Measurements from ENCODE around the gene FCHSD1. TPM values are rescaled to one million over a fixed set of nuclear protein-coding genes. Genes with fewer than 3 reads are reported as not detected.
A peak's percentile ranks its signal among the peaks of the same experiment; 100 is the strongest.

The FCHSD1 gene
- total RNA-seq, 1 donor from 2014 or later, result 38.5 TPM

DNA sequence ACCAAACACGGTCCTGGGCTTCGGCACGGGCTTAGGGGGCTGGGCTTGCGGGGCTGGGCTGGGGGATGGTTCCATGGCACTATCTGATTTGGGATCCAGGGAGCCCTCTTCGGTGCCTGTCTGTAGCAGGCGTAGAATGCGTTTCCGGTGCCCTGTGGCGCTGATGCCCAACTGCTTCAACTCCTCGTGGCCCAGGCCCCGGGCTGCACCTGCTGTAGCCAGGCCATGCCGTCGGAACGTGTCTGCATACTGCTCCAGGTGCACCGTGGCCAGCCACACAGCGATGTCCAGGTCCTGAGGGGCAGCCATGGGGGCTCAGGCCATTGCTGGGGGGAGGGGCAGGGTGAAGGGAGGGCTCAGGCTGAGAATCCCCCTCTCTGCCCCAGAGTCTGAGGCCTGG, 29.0 kb upstream of the FCHSD1 start:
- H3K36me3 ChIP-seq (ENCODE audit: control insufficient read depth, insufficient read depth, low read length), result no peaks in the 10 kb centered on the region
- TF ChIP-seq, protein P1, sequence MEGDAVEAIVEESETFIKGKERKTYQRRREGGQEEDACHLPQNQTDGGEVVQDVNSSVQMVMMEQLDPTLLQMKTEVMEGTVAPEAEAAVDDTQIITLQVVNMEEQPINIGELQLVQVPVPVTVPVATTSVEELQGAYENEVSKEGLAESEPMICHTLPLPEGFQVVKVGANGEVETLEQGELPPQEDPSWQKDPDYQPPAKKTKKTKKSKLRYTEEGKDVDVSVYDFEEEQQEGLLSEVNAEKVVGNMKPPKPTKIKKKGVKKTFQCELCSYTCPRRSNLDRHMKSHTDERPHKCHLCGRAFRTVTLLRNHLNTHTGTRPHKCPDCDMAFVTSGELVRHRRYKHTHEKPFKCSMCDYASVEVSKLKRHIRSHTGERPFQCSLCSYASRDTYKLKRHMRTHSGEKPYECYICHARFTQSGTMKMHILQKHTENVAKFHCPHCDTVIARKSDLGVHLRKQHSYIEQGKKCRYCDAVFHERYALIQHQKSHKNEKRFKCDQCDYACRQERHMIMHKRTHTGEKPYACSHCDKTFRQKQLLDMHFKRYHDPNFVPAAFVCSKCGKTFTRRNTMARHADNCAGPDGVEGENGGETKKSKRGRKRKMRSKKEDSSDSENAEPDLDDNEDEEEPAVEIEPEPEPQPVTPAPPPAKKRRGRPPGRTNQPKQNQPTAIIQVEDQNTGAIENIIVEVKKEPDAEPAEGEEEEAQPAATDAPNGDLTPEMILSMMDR (IDR thresholded peaks at IDR 0.05; ENCODE audit: insufficient read depth, low read length, poor library complexity, severe bottlenecking), result no peak
- H3K27me3 ChIP-seq (ENCODE audit: control insufficient read depth, insufficient read depth, low read length), result no peaks in the 10 kb centered on the region
- no peak overlapping the region for H3K4me3 ChIP-seq (ENCODE audit: low read depth, low read length)
- no peak for DNase-seq (ENCODE audit: low read depth)

DNA sequence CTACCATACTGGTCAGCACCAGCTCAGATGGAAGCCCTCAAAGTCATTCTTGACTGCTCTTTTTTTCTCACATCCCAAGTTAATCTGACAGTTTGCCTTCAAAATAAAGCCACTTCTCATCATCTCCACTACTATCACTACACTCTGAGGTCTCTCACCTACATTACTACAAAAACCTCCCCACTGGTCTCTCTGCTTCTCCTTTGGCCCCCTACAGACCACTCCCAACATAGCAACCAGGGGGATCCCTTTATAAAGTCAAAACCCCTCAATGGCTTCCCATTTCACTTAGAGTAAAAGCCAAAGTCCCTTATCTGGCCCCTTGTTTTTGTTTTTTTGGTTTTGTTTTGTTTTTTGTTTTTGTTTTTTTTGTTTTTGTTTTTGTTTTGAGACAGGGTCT, 26.2 kb upstream of the FCHSD1 start:
- TF ChIP-seq, protein P1 (IDR thresholded peaks at IDR 0.05; ENCODE audit: insufficient read depth, low read length, poor library complexity, severe bottlenecking), result peak; percentile 29
- Histone ChIP-seq H3K36me3 (ENCODE audit: control insufficient read depth, insufficient read depth, low read length) (no peaks in the 10 kb centered on the region), H3K27me3 (ENCODE audit: control insufficient read depth, insufficient read depth, low read length) (no peaks in the 10 kb centered on the region), H3K4me3 (ENCODE audit: low read depth, low read length) (no peak overlapping the region)
- DNase-seq (ENCODE audit: low read depth), result no peak

DNA sequence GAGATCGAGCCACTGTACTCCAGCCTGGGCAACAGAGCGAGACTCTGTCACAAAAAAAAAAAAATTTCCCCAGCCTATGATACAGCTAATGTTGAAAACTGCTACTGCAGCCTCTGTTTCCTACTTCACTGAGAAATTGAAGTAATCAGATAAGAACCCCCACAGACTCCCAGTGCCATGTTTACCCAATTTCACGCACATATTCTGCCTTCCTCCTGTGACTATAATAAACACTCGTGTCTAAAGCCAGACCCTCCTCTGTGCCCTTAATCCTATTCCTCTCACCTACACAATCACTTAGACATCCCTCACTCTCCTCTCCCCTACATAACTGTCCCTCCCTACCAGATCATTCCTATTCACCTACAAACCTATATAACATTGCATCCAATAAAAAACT, 24.5 kb upstream of the FCHSD1 start:
- TF ChIP-seq, protein P1 (IDR thresholded peaks at IDR 0.05; ENCODE audit: insufficient read depth, low read length, poor library complexity, severe bottlenecking), result no peak
- H3K4me3 ChIP-seq (ENCODE audit: low read depth, low read length), result no peak overlapping the region
- DNase-seq (ENCODE audit: low read depth), result no peak
- H3K27me3 ChIP-seq (ENCODE audit: control insufficient read depth, insufficient read depth, low read length), result no peaks in the 10 kb centered on the region
- no peaks in the 10 kb centered on the region for H3K36me3 ChIP-seq (ENCODE audit: control insufficient read depth, insufficient read depth, low read length)

DNA sequence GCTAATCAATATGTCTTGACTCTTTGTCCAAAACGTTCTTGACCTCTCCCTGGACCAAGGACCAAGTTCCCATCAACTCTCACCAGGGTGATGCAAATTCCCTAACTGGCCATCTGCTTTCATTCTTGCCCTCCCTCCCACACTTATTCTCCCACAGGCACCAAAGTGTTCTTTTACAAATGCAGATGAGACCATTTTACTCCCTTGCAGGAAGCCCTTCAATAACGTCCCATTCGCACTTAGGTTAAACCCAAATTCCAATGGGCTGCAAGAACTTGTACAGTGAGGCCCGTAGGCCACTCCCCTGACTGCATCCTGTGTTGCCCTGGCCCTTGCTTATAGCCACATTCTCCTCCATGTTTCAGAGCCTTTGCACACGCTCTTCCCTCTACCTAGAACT, 23.5 kb upstream of the FCHSD1 start:
- DNase-seq (ENCODE audit: low read depth), result no peak
- Histone ChIP-seq H3K27me3 (ENCODE audit: control insufficient read depth, insufficient read depth, low read length) (no peaks in the 10 kb centered on the region), H3K4me3 (ENCODE audit: low read depth, low read length) (no peak overlapping the region), H3K36me3 (ENCODE audit: control insufficient read depth, insufficient read depth, low read length) (no peaks in the 10 kb centered on the region)
- TF ChIP-seq, protein P1 (IDR thresholded peaks at IDR 0.05; ENCODE audit: insufficient read depth, low read length, poor library complexity, severe bottlenecking), result no peak

DNA sequence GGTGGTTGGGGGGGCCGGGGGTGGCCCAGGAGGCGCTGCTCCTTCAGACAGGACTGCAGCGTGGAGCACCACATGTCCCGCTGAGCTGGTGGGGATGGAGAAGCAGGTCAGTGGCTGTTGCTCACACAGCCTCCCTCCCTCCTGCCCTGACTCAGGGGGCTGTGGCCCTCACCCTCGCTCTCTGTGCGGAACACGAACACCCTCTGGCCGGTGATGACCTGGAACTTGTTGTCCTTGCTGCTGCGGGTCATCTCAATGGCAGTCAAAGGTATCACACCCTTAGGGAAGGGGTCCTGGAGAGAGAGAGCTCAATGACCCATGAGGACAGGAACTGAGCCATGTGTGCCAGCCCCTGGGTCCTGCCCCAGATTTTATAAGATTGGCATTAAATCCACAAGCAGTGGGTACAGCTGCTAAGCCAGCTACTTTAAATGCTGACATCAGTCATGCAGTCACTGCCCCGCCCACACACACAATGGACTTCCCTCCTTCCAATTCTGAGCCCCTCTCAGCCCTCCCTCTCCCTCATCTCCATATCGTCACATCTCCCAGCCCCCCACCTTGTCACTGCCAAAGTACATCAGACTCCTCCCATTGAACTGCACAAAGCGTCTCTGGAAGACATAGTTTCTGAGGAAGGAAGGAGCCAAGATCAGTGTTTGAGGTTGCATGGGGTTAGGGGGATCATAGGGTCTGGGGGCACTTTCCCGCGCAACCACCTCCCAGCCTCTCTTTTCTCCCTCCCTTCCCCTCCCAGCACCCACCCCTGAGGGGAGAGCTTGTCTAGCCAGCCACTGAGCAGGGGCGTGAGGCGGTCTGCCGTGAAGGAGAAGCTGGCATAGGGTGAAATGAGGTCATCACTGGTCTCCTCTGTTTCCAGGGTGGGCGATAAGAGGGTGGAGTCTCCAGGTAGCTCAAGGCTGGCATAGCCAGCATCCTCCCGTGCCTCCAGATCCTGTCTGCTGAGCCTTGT, 21.9 kb upstream of the FCHSD1 start:
- H3K27me3 ChIP-seq (ENCODE audit: control insufficient read depth, insufficient read depth, low read length), result no peaks in the 10 kb centered on the region
- H3K4me3 ChIP-seq (ENCODE audit: low read depth, low read length), result no peak overlapping the region
- no peaks in the 10 kb centered on the region for H3K36me3 ChIP-seq (ENCODE audit: control insufficient read depth, insufficient read depth, low read length)
- TF ChIP-seq, protein P1 (IDR thresholded peaks at IDR 0.05; ENCODE audit: insufficient read depth, low read length, poor library complexity, severe bottlenecking), result no peak
- DNase-seq (ENCODE audit: low read depth), result no peak
